IMR-90 (cell line): ENCODE results near the gene SLC25A21. TPM values are rescaled to one million over a fixed set of nuclear protein-coding genes. Genes with fewer than 3 reads are reported as not detected.

ENCODE experiments used
- ATAC-seq: fragments of 200-7000 bp; cut with Tn5 transposase; 2 replicates; pipeline ENCODE4 v1.9.1; 2020; ENCODE audit warnings: low read depth, mild to moderate bottlenecking, moderate library complexity
- BruUV-seq: library from RNA; stranded (reverse); fragments of 400-500 nt; replicated peaks from 2 replicates; lab custom pipeline; 2021; lab: Mats Ljungman, UMichigan
- CTCF ChIA-PET: fragments of 300-600 bp; formaldehyde crosslinking; extraction: SDS; loops from one replicate; lab custom pipeline; 2021; ENCODE audit warnings: antibody characterized with exemption; lab: Yijun Ruan, JAX
- POLR2A ChIA-PET: fragments of 300-600 bp; sonication (Branson Sonifier 250); formaldehyde crosslinking; loops from one replicate; lab custom pipeline; 2022; ENCODE audit warnings: antibody characterized with exemption; ENCODE audit not compliant: unreplicated experiment; lab: Charles Lee
- DNase-seq: peaks from one replicate; pipeline ENCODE4 v3.0.0; 2013
- H2AFZ ChIP-seq: replicated peaks from 2 replicates; pipeline ENCODE3; 2013; ENCODE audit warnings: low read length, mild to moderate bottlenecking; ENCODE audit not compliant: poor library complexity
- H2AK5ac ChIP-seq: 2 replicates; pipeline ENCODE4 v1.6.1; 2013; ENCODE audit warnings: low read depth, low read length, inconsistent platforms
- H2AK9ac ChIP-seq: replicated peaks from 2 replicates; pipeline ENCODE3; 2013; ENCODE audit warnings: mild to moderate bottlenecking, low read depth, low read length, moderate library complexity; ENCODE audit not compliant: poor library complexity
- H2BK120ac ChIP-seq: 2 replicates; pipeline ENCODE4 v1.6.1; 2013; ENCODE audit warnings: low read depth, low read length, inconsistent platforms
- H2BK15ac ChIP-seq: 3 replicates; pipeline ENCODE4 v1.6.1; 2013; ENCODE audit warnings: low read depth, low read length, inconsistent platforms
- H2BK20ac ChIP-seq: 2 replicates; pipeline ENCODE4 v1.6.1; 2013; ENCODE audit warnings: low read depth, mild to moderate bottlenecking, inconsistent platforms, low read length, moderate library complexity
- H2BK5ac ChIP-seq: 2 replicates; pipeline ENCODE4 v1.6.1; 2013; ENCODE audit warnings: mild to moderate bottlenecking, low read depth, low read length, inconsistent platforms; ENCODE audit not compliant: poor library complexity, severe bottlenecking
- H3K14ac ChIP-seq: replicated peaks from 2 replicates; pipeline ENCODE4 v1.6.1; 2013; ENCODE audit warnings: low read depth, low read length, inconsistent platforms
- H3K18ac ChIP-seq: 2 replicates; pipeline ENCODE4 v1.6.1; 2013; ENCODE audit warnings: low read depth, low read length, control low read depth
- H3K23ac ChIP-seq: 2 replicates; pipeline ENCODE4 v1.6.1; 2013; ENCODE audit warnings: low read depth, low read length, inconsistent platforms
- H3K27ac ChIP-seq: 2 replicates; pipeline ENCODE4 v1.5.1; 2013; ENCODE audit warnings: mild to moderate bottlenecking, control low read depth, low read length; ENCODE audit not compliant: insufficient read depth
- H3K27me3 ChIP-seq: 2 replicates; pipeline ENCODE4 v1.6.1; 2013; ENCODE audit warnings: low read length; ENCODE audit not compliant: control insufficient read depth, insufficient read depth
- H3K36me3 ChIP-seq: 2 replicates; pipeline ENCODE4 v1.6.1; 2013; ENCODE audit warnings: low read length, mixed read lengths; ENCODE audit not compliant: control insufficient read depth, insufficient read depth
- H3K4ac ChIP-seq: 2 replicates; pipeline ENCODE4 v1.6.1; 2013; ENCODE audit warnings: low read depth, low read length, inconsistent platforms
- H3K4me1 ChIP-seq: 2 replicates; pipeline ENCODE4 v1.6.1; 2013; ENCODE audit warnings: low read length, mixed read lengths; ENCODE audit not compliant: control insufficient read depth, insufficient read depth
- H3K4me2 ChIP-seq: 2 replicates; pipeline ENCODE4 v1.6.1; 2013; ENCODE audit warnings: low read depth, mild to moderate bottlenecking, control low read depth, low read length, moderate library complexity
- H3K4me3 ChIP-seq: 2 replicates; pipeline ENCODE4 v1.5.1; 2013; ENCODE audit warnings: low read depth, mild to moderate bottlenecking, control low read depth, low read length, moderate library complexity; ENCODE audit not compliant: insufficient read depth
- H3K56ac ChIP-seq: 2 replicates; pipeline ENCODE4 v1.6.1; 2013; ENCODE audit warnings: low read length, inconsistent platforms; ENCODE audit not compliant: insufficient read depth; ENCODE audit errors: extremely low read depth
- H3K79me1 ChIP-seq, 2 experiments: 2 replicates each; pipeline ENCODE4 v1.6.1; 2013; ENCODE audit warnings: low read length in 2 of 2, inconsistent platforms in 1 of 2, low read depth in 1 of 2
- H3K9ac ChIP-seq: 2 replicates; pipeline ENCODE4 v1.6.1; 2013; ENCODE audit warnings: low read depth, low read length, control low read depth
- H3K9me1 ChIP-seq: 2 replicates; pipeline ENCODE4 v1.6.1; 2013; ENCODE audit warnings: low read length, inconsistent platforms; ENCODE audit not compliant: insufficient read depth
- H3K9me3 ChIP-seq: 2 replicates; pipeline ENCODE4 v1.6.1; 2013; ENCODE audit warnings: low read length; ENCODE audit not compliant: control insufficient read depth, insufficient read depth
- H4K20me1 ChIP-seq: 2 replicates; pipeline ENCODE4 v1.6.1; 2013; ENCODE audit warnings: low read length, inconsistent platforms; ENCODE audit not compliant: insufficient read depth
- H4K5ac ChIP-seq: 2 replicates; pipeline ENCODE4 v1.6.1; 2013; ENCODE audit warnings: mild to moderate bottlenecking, low read depth, low read length, control low read depth
- H4K8ac ChIP-seq, 2 experiments: 2 replicates each; pipeline ENCODE4 v1.6.1; 2013; ENCODE audit warnings: low read depth in 2 of 2, low read length in 2 of 2, control low read depth in 1 of 2, inconsistent platforms in 1 of 2
- H4K91ac ChIP-seq: 2 replicates; pipeline ENCODE4 v1.6.1; 2013; ENCODE audit warnings: low read depth, low read length, inconsistent platforms; ENCODE audit not compliant: insufficient read depth
- RAD21 ChIP-seq: IDR thresholded peaks from 2 replicates; pipeline ENCODE4 v1.6.1; 2012; ENCODE audit warnings: low read length, improper control_type of control experiment
- WGBS, 2 experiments: methylation state at CpG; one replicate each; pipeline versions ENCODE4 v1.1.5 to v1.1.7; 2013; ENCODE audit warnings: missing lambda C conversion rate in 2 of 2; ENCODE audit not compliant: insufficient read length in 1 of 2; ENCODE audit errors: extremely low coverage in 2 of 2; 5-methylcytosine and 5-hydroxymethylcytosine counted together
- dilution Hi-C: fragments of 300-500 bp; cut with HindIII; formaldehyde crosslinking; loops from one replicate; pipeline ENCODE4 v1.14.3; 2018; ENCODE audit warnings: low sequenced_read_pairs; ENCODE audit not compliant: unreplicated experiment
- in situ Hi-C: fragments of 300-500 bp; cut with MboI; formaldehyde crosslinking; loops from 3 replicates; pipeline ENCODE4 v1.14.3; 2019; ENCODE audit warnings: low sequenced_read_pairs, inconsistent platforms, mixed read lengths
- intact Hi-C: fragments of 100-400 bp; cut with micrococcal nuclease; formaldehyde crosslinking; loops from 2 replicates; pipeline ENCODE4 v1.10.0; 2022
- polyA plus RNA-seq, 3 experiments: library from polyadenylated mRNA; depleted of rRNA; stranded (reverse); fragments of >200 nt; gene quantifications; 2 replicates each; pipeline ENCODE4 v1.2.3, GENCODE V29; 2012; ENCODE audit warnings: low replicate concordance in 1 of 3
- total RNA-seq: library from RNA; depleted of rRNA; stranded (reverse); fragments of >200 nt; gene quantifications from 2 replicates; pipeline ENCODE4 v1.2.3, GENCODE V29; 2012
- TF ChIP-seq, protein P1 (sequence below): conservative IDR thresholded peaks from 2 replicates; pipeline ENCODE4 v1.5.1; 2012; ENCODE audit warnings: mild to moderate bottlenecking, low read depth, low read length, improper control_type of control experiment

SLC25A21 gene
- total and polyA plus RNA-seq, 2 of the 4 experiments (the other 2 are of a cell fraction) = 0.62 to 0.90 TPM

- Histone ChIP-seq H4K91ac (no peak overlapping the region), H2AK5ac (no peak overlapping the region), H2BK20ac (no peak overlapping the region), H3K14ac (no peak overlapping the region), H4K20me1 (no peaks in the 10 kb centered on the region; the same call in 1 of the 2 replicates), H3K9me3 (peaks cover 7% of the 10 kb centered on the region), H3K9me1 (no peaks in the 10 kb centered on the region), H3K79me1 (no peaks in the 10 kb centered on the region), H3K36me3 (no peaks in the 10 kb centered on the region), H3K4ac (no peak overlapping the region), H3K4me3 (no peak overlapping the region), H3K4me2 (0 out of 2 replicates have a peak overlapping the region, but pooled peaks have one; percentile 1), H3K56ac (no peak overlapping the region), H2BK15ac (no peak overlapping the region), H4K8ac (no peak overlapping the region), H3K18ac (no peak overlapping the region), H3K23ac (no peak overlapping the region), H2AFZ (peak overlapping the region; percentile 69), H3K27ac (no peak overlapping the region), H2AK9ac (no peak overlapping the region), H2BK120ac (no peak overlapping the region), H3K4me1 (peaks cover 3% of the 10 kb centered on the region; the same call in 1 of the 2 replicates), H3K9ac (no peak overlapping the region), H2BK5ac (no peak overlapping the region), H3K27me3 (peaks cover 86% of the 10 kb centered on the region), H4K5ac (no peak overlapping the region)
- dilution Hi-C loops = no loop called here
- 3% methylated on average over 20 of the region's 48 CpGs; no CpG with 5 or more reads in 1 of the 2 experiments for WGBS, 2 experiments
- BruUV-seq = no TSS peak
- DNase-seq (no peak), ATAC-seq (no peak)
- CTCF ChIA-PET = interaction anchor here (0.8 kb wide), 1 partner anchor 133 kb away, joined by 3 read pairs; no protein-coding TSS in a partner anchor
- POLR2A ChIA-PET = no interaction called here
- no peak for TF ChIP-seq RAD21
- TF ChIP-seq, protein P1, sequence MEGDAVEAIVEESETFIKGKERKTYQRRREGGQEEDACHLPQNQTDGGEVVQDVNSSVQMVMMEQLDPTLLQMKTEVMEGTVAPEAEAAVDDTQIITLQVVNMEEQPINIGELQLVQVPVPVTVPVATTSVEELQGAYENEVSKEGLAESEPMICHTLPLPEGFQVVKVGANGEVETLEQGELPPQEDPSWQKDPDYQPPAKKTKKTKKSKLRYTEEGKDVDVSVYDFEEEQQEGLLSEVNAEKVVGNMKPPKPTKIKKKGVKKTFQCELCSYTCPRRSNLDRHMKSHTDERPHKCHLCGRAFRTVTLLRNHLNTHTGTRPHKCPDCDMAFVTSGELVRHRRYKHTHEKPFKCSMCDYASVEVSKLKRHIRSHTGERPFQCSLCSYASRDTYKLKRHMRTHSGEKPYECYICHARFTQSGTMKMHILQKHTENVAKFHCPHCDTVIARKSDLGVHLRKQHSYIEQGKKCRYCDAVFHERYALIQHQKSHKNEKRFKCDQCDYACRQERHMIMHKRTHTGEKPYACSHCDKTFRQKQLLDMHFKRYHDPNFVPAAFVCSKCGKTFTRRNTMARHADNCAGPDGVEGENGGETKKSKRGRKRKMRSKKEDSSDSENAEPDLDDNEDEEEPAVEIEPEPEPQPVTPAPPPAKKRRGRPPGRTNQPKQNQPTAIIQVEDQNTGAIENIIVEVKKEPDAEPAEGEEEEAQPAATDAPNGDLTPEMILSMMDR = peak; percentile 32; the same call in 1 of the 2 replicates
- in situ Hi-C loops = loop anchor here (10.0 kb wide), 1 partner anchor 489 kb away; no protein-coding TSS in a partner anchor
- intact Hi-C loops = no loop called here
These were observed 516.3 kb downstream of the SLC25A21 start for GRCh38 chr14:36655963-36656686.
